Measurements from ENCODE around the gene PHLPP1.

DNA sequence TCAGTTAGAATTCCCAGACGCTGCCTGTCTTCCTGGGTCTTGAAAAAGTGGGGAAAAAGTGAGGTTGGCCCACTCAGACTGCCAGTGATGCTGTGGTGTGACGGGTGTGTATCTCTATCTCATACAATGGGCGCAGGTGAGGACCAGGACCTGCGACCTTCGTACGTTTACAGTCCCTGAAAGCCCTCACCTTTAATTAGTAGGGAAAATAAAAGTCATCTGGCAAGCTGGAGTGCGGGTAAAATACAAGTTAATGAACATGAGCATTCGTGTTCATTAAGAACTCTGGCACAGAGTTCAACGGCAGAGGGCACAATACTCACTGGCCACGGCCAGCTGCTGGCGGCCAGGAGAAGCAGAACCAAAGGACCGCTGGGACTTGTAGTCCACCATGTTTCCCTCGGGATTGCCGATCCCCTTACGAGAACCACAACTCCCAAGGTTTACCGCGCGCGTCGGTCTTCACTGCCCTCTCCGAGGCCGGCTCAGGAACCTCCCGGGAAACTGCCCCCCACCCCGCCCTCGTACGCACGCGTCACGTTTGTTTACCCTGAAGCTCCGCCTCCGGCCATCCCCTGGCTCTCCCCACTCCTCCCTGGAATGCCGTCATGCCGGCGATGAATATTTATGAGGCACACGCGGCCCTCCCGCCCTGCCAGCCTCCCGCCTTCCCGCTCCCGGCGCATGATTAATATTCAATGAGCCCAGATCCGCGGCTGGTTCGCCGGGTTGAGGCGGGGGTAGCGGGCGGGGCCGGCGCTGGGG, 488 bp upstream of the PHLPP1 start:
- TF ChIP-seq POLR2AphosphoS5 (IDR thresholded peaks at IDR 0.05) (peak; percentile 62 to 84 (median 77)), EP300 (IDR thresholded peaks at IDR 0.05) (no peak)
- TF ChIP-seq, protein P1, sequence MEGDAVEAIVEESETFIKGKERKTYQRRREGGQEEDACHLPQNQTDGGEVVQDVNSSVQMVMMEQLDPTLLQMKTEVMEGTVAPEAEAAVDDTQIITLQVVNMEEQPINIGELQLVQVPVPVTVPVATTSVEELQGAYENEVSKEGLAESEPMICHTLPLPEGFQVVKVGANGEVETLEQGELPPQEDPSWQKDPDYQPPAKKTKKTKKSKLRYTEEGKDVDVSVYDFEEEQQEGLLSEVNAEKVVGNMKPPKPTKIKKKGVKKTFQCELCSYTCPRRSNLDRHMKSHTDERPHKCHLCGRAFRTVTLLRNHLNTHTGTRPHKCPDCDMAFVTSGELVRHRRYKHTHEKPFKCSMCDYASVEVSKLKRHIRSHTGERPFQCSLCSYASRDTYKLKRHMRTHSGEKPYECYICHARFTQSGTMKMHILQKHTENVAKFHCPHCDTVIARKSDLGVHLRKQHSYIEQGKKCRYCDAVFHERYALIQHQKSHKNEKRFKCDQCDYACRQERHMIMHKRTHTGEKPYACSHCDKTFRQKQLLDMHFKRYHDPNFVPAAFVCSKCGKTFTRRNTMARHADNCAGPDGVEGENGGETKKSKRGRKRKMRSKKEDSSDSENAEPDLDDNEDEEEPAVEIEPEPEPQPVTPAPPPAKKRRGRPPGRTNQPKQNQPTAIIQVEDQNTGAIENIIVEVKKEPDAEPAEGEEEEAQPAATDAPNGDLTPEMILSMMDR (IDR thresholded peaks at IDR 0.05) = peak in 5 of 7 experiments; percentile 51 to 91 (median 63)

All from stomach (tissue), 4 donors.